GM21390 (cell line): ENCODE measurements around the gene PCDH11X.
"Not testable (repeated sequence)": the region's sequence is repeated elsewhere in the genome, so short reads cannot be mapped to it uniquely, and the experiment has no call there.

ENCODE experiments used
- ATAC-seq: cut with Tn5 transposase; IDR thresholded peaks from one replicate; pipeline ENCODE4 v1.9.1; 2021; ENCODE audit not compliant: unreplicated experiment

PCDH11X gene, protein sequence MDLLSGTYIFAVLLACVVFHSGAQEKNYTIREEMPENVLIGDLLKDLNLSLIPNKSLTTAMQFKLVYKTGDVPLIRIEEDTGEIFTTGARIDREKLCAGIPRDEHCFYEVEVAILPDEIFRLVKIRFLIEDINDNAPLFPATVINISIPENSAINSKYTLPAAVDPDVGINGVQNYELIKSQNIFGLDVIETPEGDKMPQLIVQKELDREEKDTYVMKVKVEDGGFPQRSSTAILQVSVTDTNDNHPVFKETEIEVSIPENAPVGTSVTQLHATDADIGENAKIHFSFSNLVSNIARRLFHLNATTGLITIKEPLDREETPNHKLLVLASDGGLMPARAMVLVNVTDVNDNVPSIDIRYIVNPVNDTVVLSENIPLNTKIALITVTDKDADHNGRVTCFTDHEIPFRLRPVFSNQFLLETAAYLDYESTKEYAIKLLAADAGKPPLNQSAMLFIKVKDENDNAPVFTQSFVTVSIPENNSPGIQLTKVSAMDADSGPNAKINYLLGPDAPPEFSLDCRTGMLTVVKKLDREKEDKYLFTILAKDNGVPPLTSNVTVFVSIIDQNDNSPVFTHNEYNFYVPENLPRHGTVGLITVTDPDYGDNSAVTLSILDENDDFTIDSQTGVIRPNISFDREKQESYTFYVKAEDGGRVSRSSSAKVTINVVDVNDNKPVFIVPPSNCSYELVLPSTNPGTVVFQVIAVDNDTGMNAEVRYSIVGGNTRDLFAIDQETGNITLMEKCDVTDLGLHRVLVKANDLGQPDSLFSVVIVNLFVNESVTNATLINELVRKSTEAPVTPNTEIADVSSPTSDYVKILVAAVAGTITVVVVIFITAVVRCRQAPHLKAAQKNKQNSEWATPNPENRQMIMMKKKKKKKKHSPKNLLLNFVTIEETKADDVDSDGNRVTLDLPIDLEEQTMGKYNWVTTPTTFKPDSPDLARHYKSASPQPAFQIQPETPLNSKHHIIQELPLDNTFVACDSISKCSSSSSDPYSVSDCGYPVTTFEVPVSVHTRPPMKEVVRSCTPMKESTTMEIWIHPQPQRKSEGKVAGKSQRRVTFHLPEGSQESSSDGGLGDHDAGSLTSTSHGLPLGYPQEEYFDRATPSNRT (N-terminal part only)

DNA sequence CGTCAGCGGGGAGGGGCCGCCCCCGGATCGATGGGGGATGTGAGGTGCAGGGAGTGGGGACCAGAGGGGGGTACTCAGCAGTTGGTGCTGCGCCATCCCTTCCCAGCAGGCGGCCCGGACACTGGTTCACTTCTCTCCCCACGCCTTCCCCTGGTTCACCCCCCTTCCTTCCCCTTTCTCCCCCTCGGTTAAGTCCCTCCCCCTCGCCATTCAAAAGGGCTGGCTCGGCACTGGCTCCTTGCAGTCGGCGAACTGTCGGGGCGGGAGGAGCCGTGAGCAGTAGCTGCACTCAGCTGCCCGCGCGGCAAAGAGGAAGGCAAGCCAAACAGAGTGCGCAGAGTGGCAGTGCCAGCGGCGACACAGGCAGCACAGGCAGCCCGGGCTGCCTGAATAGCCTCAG is at the start of gene PCDH11X:
PCDH11X (plus strand) TSS at position 241 of the 400 bp plus-strand sequence. CDS start 56,130 bp downstream, outside the sequence.
- not testable (repeated sequence) for ATAC-seq

DNA sequence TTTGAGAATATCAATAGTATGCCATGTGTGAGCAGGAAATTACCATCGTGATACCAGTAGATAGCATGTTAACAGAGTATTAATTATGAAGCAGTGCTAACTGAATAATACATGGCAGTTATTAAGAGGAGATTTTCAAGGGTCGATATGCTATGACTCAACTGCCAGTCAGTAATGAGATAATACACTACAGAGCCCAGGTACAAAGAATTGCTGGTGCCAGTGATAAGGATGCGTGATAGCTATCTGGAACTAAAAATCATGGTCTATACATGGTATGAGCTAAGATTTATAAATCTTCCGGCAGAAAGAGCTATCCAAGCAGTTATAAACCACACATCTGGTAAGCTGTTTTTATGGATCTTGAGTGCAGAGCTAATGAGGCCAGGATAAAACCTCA is 31.7 kb upstream of the PCDH11X start:
- ATAC-seq, result not testable (repeated sequence)

DNA sequence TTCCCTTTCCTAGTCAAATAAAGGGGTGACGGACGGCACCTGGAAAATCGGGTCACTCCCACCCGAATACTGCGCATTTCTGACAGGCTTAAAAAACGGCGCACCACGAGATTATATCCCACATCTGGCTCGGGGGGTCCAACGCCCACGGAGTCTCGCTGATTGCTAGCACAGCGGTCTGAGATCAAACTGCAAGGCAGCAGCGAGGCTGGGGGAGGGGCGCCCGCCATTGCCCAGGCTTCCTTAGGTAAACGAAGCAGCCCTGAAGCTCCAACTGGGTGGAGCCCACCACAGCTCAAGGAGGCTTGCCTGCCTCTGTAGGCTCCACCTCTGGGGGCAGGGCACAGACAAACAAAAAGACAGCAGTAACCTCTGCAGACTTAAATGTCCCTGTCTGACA is 26.2 kb upstream of the PCDH11X start:
- not testable (repeated sequence) for ATAC-seq

DNA sequence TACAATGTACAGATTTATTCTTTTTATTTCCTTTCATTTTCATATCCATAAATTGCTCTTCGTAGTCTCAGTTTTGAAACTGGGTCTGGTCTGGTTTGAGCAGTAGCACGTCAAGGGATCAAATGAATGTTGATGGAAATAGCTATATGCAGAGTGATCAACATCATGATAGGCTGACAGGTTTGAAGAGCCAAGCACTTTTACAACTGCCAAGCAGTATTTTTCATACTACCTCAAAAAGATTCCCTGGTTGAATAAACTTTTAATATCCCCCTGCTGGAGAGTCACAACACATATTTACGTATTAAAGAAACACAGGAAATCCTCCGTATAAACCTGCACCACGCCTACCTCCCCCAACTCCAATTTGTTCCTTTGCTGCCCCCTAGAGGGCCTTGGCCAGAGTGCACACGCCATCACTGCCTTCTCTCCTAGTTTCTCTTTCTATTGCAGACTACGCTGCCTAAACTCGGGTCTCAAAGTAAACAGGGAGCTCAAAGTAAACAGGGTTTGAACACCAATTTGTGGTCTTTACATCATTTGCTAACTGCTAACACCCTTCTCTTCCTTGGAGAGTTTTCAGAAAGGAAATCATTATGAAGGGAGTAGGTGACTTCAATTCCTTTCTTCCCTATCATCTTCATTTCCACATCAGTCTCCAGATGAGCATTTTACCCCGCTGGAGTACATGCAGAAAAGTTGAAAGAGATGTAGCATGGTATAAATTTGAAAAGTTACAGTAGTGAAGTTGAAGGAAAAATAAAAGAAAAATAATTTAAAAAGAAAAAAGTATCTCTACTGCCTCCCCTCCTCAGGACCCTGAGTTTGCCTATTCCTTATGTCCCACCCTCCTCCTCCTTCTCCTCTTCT is 8.3 kb upstream of the PCDH11X start:
- ATAC-seq, result peak; percentile 100

DNA sequence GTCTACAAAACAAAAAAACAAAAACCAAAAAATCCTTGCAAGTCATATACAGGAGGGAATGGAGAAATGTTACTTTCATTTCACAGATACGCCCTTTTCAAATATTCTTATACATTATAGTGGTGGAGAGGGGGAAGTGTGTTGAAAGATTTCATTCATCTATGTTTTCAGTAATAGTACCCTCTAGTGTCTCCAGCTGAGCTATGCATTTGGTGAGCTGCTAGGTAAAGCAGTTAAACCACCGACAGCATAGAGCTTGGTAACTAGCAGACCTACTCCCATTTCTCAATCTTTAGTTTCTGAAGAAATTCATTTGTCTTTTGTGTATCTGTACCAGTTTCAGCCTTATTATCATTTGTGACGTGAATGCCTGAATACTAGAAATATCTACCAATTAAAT is 5.2 kb upstream of the PCDH11X start:
- ATAC-seq, result not testable (repeated sequence)

DNA sequence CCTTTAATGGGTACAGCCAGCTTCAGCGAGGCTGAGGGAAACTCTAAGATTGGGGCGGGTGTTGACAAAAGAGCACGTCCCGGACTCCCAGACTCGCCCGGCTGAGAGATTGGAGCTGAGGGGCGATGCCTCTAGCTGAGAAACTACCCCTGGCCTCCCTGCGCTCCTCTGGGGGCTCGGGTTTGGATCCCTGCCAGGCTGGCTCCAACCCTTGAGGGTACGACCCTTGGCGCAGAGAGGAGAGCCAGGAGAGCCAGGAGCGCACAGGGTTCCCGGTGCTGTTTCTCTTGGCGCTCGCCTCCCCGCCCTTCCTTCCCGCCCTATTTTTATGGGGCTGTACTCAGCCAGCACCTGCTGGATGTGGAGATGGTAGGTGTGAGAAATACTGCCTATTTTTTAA is 833 bp downstream of the PCDH11X start:
- ATAC-seq, result not testable (repeated sequence)

DNA sequence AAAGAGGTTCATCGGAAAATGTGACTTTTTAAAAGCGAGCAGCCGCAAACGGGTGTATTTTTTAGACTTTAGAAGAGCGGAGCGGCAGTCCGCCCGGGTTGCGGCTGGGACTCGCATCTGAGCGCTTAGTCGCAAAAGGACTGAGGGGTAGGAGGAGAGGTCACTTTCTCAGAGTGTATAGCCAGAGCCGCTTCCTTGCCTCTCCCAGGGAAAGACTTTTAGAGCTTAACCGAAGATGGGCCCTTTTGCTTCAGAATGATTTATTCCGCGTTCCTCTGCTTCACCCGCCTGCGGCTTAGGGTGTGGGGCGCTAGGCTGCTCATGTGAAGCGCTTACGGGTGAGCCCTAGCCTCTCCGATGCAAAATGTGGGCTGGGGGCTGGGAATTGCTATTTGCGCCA is 1.5 kb downstream of the PCDH11X start:
- not testable (repeated sequence) for ATAC-seq

DNA sequence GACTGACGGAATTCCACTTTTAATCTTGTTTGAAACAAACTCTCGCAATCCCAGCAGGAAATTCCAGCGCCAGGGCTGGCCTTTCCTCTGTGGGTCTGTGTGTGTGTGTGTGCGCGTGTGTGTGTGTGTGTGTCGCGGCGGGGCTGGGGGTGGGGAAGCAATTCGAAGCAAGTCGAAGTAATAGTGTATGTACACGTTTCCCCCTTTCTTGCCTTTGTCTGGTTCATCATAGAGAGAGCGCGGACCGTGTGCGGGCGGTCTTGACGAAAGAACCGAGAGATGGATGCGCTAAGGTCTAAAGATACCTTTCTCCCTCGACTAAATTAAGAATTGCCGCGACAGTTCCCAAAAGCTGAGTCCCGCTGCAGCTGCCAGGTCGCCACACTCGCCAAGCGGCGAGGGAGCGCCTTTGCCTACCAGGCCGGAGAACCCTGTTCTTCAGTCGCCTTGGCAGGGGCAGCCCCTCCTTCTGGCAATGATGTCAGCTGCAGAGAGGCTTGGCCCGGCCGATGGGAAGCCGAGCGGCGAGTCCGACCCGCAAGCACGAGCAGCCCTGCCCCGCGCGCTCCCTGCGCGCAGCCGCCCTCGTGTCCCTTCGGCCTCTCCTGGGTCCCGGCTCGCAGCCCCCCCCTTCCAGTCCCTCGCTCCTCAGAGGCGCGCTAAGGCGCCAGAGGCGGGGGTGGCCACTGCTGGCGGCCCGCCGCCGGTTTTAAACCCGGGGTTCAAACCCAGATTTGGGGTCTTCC is 2.6 kb downstream of the PCDH11X start:
- not testable (repeated sequence) for ATAC-seq

DNA sequence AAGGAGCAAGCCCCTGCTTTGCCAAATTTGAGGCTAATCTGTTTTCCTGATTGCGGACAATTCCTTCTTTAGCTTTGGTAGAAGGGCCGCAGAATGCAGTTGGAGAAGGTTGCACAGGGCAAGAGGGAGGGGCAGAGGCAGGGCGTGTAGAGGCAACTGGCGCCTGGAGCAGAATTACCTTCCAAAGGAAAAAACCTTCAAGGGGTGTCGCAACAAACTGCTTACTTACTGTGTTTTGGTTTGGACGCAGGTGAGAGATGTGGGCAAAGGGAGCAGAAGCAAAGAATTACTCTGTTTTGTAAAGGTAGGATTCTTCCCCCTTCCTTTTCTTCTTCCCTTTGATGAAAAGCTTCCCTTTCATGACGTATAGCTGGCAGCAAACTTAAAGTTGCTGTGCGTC is 3.6 kb downstream of the PCDH11X start:
- not testable (repeated sequence) for ATAC-seq

DNA sequence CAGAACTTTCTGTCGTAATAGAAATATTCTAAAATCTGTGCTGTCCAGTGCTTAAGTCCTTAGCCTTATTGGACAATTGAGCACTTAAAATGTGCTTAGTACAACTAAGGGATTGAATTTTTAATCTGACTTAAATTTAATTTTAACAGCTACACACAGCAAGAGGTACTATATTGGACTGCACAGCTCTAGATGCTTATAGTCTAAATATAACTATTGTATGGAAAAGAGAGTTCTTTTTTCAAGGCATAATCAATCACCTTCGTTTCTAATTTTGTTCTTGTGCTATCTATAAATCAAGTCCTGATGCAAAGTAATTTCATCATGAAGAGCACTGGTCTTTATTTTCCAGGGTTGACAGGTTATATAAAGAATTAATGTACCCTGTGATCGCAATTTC is 38.4 kb downstream of the PCDH11X start:
- not testable (repeated sequence) for ATAC-seq

DNA sequence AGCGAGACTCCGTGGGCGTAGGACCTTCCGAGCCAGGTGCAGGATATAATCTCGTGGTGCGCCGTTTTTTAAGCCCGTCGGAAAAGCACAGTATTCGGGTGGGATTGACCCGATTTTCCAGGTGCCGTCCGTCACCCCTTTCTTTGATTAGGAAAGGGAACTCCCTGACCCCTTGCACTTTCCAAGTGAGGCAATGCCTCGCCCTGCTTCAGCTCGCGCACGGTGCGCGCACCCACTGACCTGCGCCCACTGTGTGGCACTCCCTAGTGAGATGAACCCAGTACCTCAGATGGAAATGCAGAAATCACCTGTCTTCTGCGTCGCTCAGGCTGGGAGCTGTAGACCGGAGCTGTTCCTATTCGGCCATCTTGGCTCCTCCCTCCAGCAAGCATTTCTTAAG is 46.1 kb downstream of the PCDH11X start:
- ATAC-seq, result not testable (repeated sequence)
